Esophagus muscularis mucosa (tissue), 4 donors: Measurements from ENCODE around the gene SNX13. TPM values are rescaled to one million over a fixed set of nuclear protein-coding genes. Genes with fewer than 3 reads are reported as not detected.

Source experiments
- DNase-seq: peaks from one replicate; pipeline ENCODE4 v3.0.0-alpha.2; 2017; ENCODE audit errors: extremely low spot score
- H3K27ac ChIP-seq, 4 donors: fragments of 200-600 bp; sonication (generic); replicated peaks in 1 of 4; 1 replicate in 3 of 4; 2 replicates in 1 of 4; pipeline ENCODE4 v1.5.1; 2016 to 2019; ENCODE audit warnings: mild to moderate bottlenecking in 1 of 4
- H3K27me3 ChIP-seq, 4 donors: fragments of 200-600 bp; sonication (generic); one replicate each; pipeline versions ENCODE4 v1.5.1 to v1.6.0; 2016 to 2019
- H3K36me3 ChIP-seq, 4 donors: fragments of 200-600 bp; sonication (generic); one replicate each; pipeline ENCODE4 v1.5.1; 2016 to 2019
- H3K4me1 ChIP-seq, 4 donors: fragments of 200-600 bp; sonication (generic); one replicate each; pipeline ENCODE4 v1.5.1; 2016 to 2019
- H3K4me3 ChIP-seq, 4 donors: fragments of 200-600 bp; sonication (generic); 1 replicate in 2 of 4; 2 replicates in 2 of 4; pipeline ENCODE4 v1.5.1; 2016 to 2019; ENCODE audit warnings: mild to moderate bottlenecking in 4 of 4, moderate library complexity in 1 of 4
- H3K9me3 ChIP-seq, 4 donors: fragments of 200-600 bp; sonication (generic); 1 replicate in 3 of 4; 2 replicates in 1 of 4; pipeline ENCODE4 v1.5.1; 2016 to 2019
- CTCF ChIP-seq, 3 experiments: fragments of 200-600 bp in 2 of 3; fragments of 450-650 bp in 1 of 3; sonication (generic) in 2 of 3; IDR thresholded peaks; one replicate each; pipeline ENCODE4 v1.5.1; 2017 to 2019; ENCODE audit warnings: antibody characterized with exemption in 3 of 3, mild to moderate bottlenecking in 2 of 3, moderate library complexity in 1 of 3
- EP300 ChIP-seq: sonication (generic); formaldehyde crosslinking; IDR thresholded peaks from one replicate; pipeline ENCODE4 v1.6.1; 2017; ENCODE audit warnings: antibody characterized with exemption
- POLR2A ChIP-seq: fragments of 450-650 bp; IDR thresholded peaks from one replicate; pipeline ENCODE4 v1.6.1; 2017; ENCODE audit warnings: antibody characterized with exemption, moderate library complexity, mild to moderate bottlenecking, low read depth
- POLR2AphosphoS5 ChIP-seq, 2 donors: sonication (generic); formaldehyde crosslinking; IDR thresholded peaks; one replicate each; pipeline ENCODE4 v1.6.1; 2017; ENCODE audit warnings: antibody characterized with exemption in 2 of 2
- WGBS: methylation state at CpG from one replicate; pipeline ENCODE4 v1.1.5; 2018; 5-methylcytosine and 5-hydroxymethylcytosine counted together
- intact Hi-C: fragments of 100-400 bp; cut with DNase I; formaldehyde crosslinking; loops from one replicate; pipeline ENCODE4 v1.15.1; 2023
- total RNA-seq, 4 donors: library from RNA; depleted of rRNA; stranded (reverse); fragments of >200 nt; gene quantifications; one replicate each; pipeline versions ENCODE4 v1.1.0 to v1.2.1, GENCODE V29; 2016

The SNX13 gene
- total RNA-seq, 4 donors from 2014 or later: 37.9 to 51.8 (median 43.9) TPM

DNA sequence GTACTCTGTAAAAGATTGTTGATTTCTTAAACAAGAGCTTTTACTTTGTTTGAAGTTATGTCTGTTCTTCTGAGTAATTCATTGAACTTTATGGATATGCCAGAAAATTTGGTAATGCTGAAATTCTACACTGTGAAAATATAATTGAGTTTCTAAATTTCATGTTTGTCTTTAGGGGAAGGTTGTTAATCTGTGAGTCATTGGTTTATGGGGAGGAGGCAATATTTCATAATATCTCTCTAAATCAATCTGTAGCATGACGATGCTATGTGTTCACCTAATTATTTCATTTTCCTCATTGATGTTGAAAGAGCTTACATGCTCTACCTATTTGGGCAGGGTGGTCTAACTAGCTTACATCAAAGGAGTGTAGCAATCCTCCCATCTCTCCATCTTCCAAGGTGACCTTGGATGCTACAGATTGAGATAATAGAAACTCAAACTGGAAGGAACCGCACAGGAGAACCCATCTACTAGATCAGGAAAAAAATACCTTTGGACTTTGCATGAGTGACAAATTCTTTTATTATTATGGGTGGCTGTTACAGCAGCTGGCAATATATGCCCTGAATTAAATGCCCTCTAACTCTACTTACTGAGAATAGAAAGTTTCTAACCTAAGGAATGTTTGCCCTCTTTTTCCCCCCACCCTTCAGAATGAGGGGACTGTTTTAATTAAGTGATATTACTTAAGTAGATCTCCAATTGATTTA is 8.4 kb upstream of the SNX13 start:
- no peak overlapping the region for H3K27ac ChIP-seq
- intact Hi-C loops: no loop called here
- TF ChIP-seq POLR2A (no peak), POLR2AphosphoS5 (IDR thresholded peaks at IDR 0.05) (no peak), EP300 (no peak), CTCF (IDR thresholded peaks at IDR 0.05) (no peak)
- H3K9me3 ChIP-seq: no peaks in the 10 kb centered on the region
- no peaks in the 10 kb centered on the region for H3K27me3 ChIP-seq
- DNase-seq: no peak
- H3K4me1 ChIP-seq: peaks cover 0 to 2% (median 0%) of the 10 kb centered on the region in 4 donors
- H3K36me3 ChIP-seq: no peaks in the 10 kb centered on the region
- no peak overlapping the region for H3K4me3 ChIP-seq
- 85% methylated on average over 2 of the region's 2 CpGs for WGBS

GRCh38 chr7:17947620-17948019 is 7.3 kb upstream of the SNX13 start:
- intact Hi-C loops: no loop called here
- DNase-seq: no peak
- no peaks in the 10 kb centered on the region for H3K9me3 ChIP-seq
- no peaks in the 10 kb centered on the region for H3K36me3 ChIP-seq
- peaks cover 0 to 2% (median 0%) of the 10 kb centered on the region in 4 donors for H3K4me1 ChIP-seq
- 56% methylated on average over 2 of the region's 2 CpGs for WGBS
- peak overlapping the region in 1 of 4 donors; percentile 0 for H3K27ac ChIP-seq
- no peak overlapping the region for H3K4me3 ChIP-seq
- TF ChIP-seq POLR2A: no peak
- TF ChIP-seq EP300: no peak
- TF ChIP-seq CTCF (IDR thresholded peaks at IDR 0.05): no peak
- no peak for TF ChIP-seq POLR2AphosphoS5 (IDR thresholded peaks at IDR 0.05)
- H3K27me3 ChIP-seq: no peaks in the 10 kb centered on the region

DNA sequence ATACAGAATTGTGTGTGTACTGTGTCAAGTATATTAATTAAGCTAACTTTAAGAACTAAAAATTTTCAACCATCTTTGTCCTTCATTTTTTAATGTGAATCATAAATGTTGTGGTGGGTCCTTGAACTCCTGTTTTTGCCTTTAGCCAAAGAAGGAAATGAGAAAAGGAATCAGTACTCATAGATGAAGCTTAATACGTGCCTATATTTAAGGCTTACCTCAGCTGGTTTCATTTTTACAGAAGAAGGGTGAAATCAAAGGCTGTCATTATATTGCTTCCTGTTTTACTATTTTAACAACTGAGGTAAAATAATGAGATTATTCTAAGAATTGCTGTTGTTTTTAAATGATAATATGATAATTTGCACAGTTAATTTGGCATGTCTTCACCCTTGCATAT is 6.3 kb upstream of the SNX13 start:
- peak overlapping the region in 1 of 4 donors; percentile 15 for H3K4me3 ChIP-seq
- H3K36me3 ChIP-seq: no peaks in the 10 kb centered on the region
- 47% methylated on average over 1 of the region's 1 CpG for WGBS
- H3K9me3 ChIP-seq: no peaks in the 10 kb centered on the region
- intact Hi-C loops: no loop called here
- TF ChIP-seq POLR2A: no peak
- TF ChIP-seq CTCF (IDR thresholded peaks at IDR 0.05): no peak
- no peak for TF ChIP-seq EP300
- TF ChIP-seq POLR2AphosphoS5 (IDR thresholded peaks at IDR 0.05): no peak
- DNase-seq: no peak
- H3K27me3 ChIP-seq: no peaks in the 10 kb centered on the region
- H3K4me1 ChIP-seq: peaks cover 0 to 2% (median under 1%) of the 10 kb centered on the region in 4 donors
- H3K27ac ChIP-seq: no peak overlapping the region

GRCh38 chr7:17944720-17945119 is 4.4 kb upstream of the SNX13 start:
- no peak for DNase-seq
- Histone ChIP-seq H3K36me3 (no peaks in the 10 kb centered on the region), H3K27ac (no peak overlapping the region), H3K4me3 (no peak overlapping the region), H3K27me3 (no peaks in the 10 kb centered on the region), H3K9me3 (no peaks in the 10 kb centered on the region), H3K4me1 (peaks cover 6 to 9% (median 7%) of the 10 kb centered on the region in 4 donors)
- no peak for TF ChIP-seq POLR2A
- TF ChIP-seq CTCF (IDR thresholded peaks at IDR 0.05): peak in 1 of 3 experiments; percentile 7
- no peak for TF ChIP-seq POLR2AphosphoS5 (IDR thresholded peaks at IDR 0.05)
- 90% methylated on average over 1 of the region's 1 CpG for WGBS
- intact Hi-C loops: no loop called here

- no peak for DNase-seq
- no peak for TF ChIP-seq EP300
- no peak for TF ChIP-seq POLR2A
- TF ChIP-seq POLR2AphosphoS5 (IDR thresholded peaks at IDR 0.05): no peak
- TF ChIP-seq CTCF (IDR thresholded peaks at IDR 0.05): no peak
- no peaks in the 10 kb centered on the region for H3K36me3 ChIP-seq
- WGBS: 93% methylated on average over 2 of the region's 2 CpGs
- H3K27me3 ChIP-seq: no peaks in the 10 kb centered on the region
- H3K4me1 ChIP-seq: peaks cover 12 to 22% (median 19%) of the 10 kb centered on the region in 4 donors
- intact Hi-C loops: no loop called here
- H3K9me3 ChIP-seq: no peaks in the 10 kb centered on the region
- H3K4me3 ChIP-seq: no peak overlapping the region
- H3K27ac ChIP-seq: no peak overlapping the region
Observed at GRCh38 chr7:17943006-17943405, 2.7 kb upstream of the SNX13 start.
